Karpas-422 (cell line): ENCODE measurements around the gene LIPA. TPM values are rescaled to one million over a fixed set of nuclear protein-coding genes. Genes with fewer than 3 reads are reported as not detected.

Experiments
- DNase-seq: peaks from one replicate; pipeline ENCODE4 v3.0.0-alpha.2; 2015
- H2AFZ ChIP-seq: fragments of 200-600 bp; sonication (generic); 2 replicates; pipeline ENCODE4 v1.6.1; 2014; ENCODE audit warnings: antibody characterized with exemption, low read length, mixed read lengths
- H3K27ac ChIP-seq: fragments of 200-600 bp; sonication (generic); 2 replicates; pipeline ENCODE4 v1.5.1; 2014; ENCODE audit warnings: mild to moderate bottlenecking, low read length, moderate library complexity
- H3K27me3 ChIP-seq: fragments of 200-600 bp; sonication (generic); 2 replicates; pipeline ENCODE4 v1.6.1; 2014; ENCODE audit warnings: low read length, mixed read lengths
- H3K36me3 ChIP-seq: fragments of 200-600 bp; sonication (generic); 2 replicates; pipeline ENCODE4 v1.6.1; 2014; ENCODE audit warnings: low read length, mixed read lengths; ENCODE audit not compliant: insufficient read depth
- H3K4me1 ChIP-seq: fragments of 200-600 bp; sonication (generic); 2 replicates; pipeline ENCODE4 v1.6.1; 2014; ENCODE audit warnings: mild to moderate bottlenecking, low read length, mixed read lengths
- H3K4me2 ChIP-seq: fragments of 200-600 bp; sonication (generic); 2 replicates; pipeline ENCODE4 v1.6.1; 2014; ENCODE audit warnings: low read length, low read depth, mild to moderate bottlenecking; ENCODE audit not compliant: poor library complexity, severe bottlenecking
- H3K4me3 ChIP-seq: fragments of 200-600 bp; sonication (generic); 2 replicates; pipeline ENCODE4 v1.5.1; 2014; ENCODE audit warnings: mild to moderate bottlenecking, antibody characterized with exemption, low read length, mixed read lengths
- H3K79me2 ChIP-seq: fragments of 200-600 bp; sonication (generic); 2 replicates; pipeline ENCODE4 v1.6.1; 2014; ENCODE audit warnings: mild to moderate bottlenecking, low read length, mixed read lengths
- H3K9ac ChIP-seq: fragments of 200-600 bp; sonication (generic); 2 replicates; pipeline ENCODE4 v1.6.0; 2014; ENCODE audit warnings: low read length
- H3K9me2 ChIP-seq: fragments of 200-600 bp; sonication (generic), shearing (Covaris generic); replicated peaks from 2 replicates; pipeline ENCODE4 v1.6.0; 2014; ENCODE audit warnings: mild to moderate bottlenecking, low read length, moderate library complexity; ENCODE audit not compliant: insufficient read depth
- H3K9me3 ChIP-seq: fragments of 300-700, 200-600 bp; sonication (generic); 2 replicates; pipeline ENCODE4 v1.6.1; 2014; ENCODE audit warnings: low read length, mixed read lengths
- H4K20me1 ChIP-seq: fragments of 200-600 bp; sonication (generic); 2 replicates; pipeline ENCODE4 v1.6.1; 2014; ENCODE audit warnings: mild to moderate bottlenecking, antibody characterized with exemption, low read length, low read depth; ENCODE audit not compliant: insufficient read depth
- total RNA-seq: library from RNA; depleted of rRNA; stranded (reverse); fragments of >200 nt; shearing (Covaris generic); gene quantifications from 2 replicates; pipeline ENCODE4 v1.2.3, GENCODE V29; 2014; ENCODE audit warnings: low replicate concordance

LIPA gene
- total RNA-seq, 1 experiment from 2014 or later, result 20.9 TPM

- no peak overlapping the region for H3K4me2 ChIP-seq
Observed at GRCh38 chr10:89241486-89242344, 9.9 kb downstream of the LIPA start.

GRCh38 chr10:89241026-89241425 lies 10.5 kb downstream of the LIPA start:
- H3K36me3 ChIP-seq, result no peaks in the 10 kb centered on the region
- H2AFZ ChIP-seq, result no peak overlapping the region
- H3K9me3 ChIP-seq, result no peaks in the 10 kb centered on the region
- H3K4me3 ChIP-seq, result no peak overlapping the region
- H3K79me2 ChIP-seq, result no peaks in the 10 kb centered on the region
- H3K9ac ChIP-seq, result no peak overlapping the region
- no peak for DNase-seq
- H3K27me3 ChIP-seq, result no peaks in the 10 kb centered on the region
- no peaks in the 10 kb centered on the region for H3K9me2 ChIP-seq
- no peak overlapping the region for H3K4me2 ChIP-seq
- H3K4me1 ChIP-seq, result peaks cover 8% of the 10 kb centered on the region
- no peaks in the 10 kb centered on the region for H4K20me1 ChIP-seq
- H3K27ac ChIP-seq, result no peak overlapping the region

More at GRCh38 chr10:89241486-89242344, 9.9 kb downstream of the LIPA start:
- Histone ChIP-seq H3K4me1 (peaks cover 8% of the 10 kb centered on the region), H3K27ac (no peak overlapping the region), H2AFZ (no peak overlapping the region), H4K20me1 (no peaks in the 10 kb centered on the region), H3K9me2 (no peaks in the 10 kb centered on the region), H3K79me2 (no peaks in the 10 kb centered on the region), H3K27me3 (no peaks in the 10 kb centered on the region), H3K9me3 (no peaks in the 10 kb centered on the region), H3K36me3 (no peaks in the 10 kb centered on the region), H3K4me3 (no peak overlapping the region), H3K9ac (no peak overlapping the region)
- no peak for DNase-seq

DNA sequence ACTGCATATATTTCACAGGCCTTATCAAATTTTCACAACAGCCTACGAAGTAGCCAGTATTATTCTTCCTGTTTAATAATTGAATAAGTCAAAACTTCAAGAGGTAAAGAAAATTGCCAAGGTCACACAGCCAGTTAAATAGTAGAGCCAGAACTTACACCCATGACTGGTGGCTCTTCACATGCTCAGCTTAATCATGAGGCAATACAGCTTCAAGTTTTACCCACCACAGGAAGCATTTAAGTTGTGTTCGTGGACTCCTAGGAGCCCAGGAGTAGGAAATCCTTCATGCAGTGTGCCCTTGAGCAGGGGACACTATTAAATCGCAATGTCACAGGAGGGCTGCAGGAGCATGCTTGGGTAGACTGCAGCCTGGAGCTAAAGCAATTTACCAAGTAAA lies 11.1 kb downstream of the LIPA start:
- Histone ChIP-seq H4K20me1 (no peaks in the 10 kb centered on the region), H3K4me1 (peaks cover 3% of the 10 kb centered on the region), H3K4me2 (no peak overlapping the region)

DNA sequence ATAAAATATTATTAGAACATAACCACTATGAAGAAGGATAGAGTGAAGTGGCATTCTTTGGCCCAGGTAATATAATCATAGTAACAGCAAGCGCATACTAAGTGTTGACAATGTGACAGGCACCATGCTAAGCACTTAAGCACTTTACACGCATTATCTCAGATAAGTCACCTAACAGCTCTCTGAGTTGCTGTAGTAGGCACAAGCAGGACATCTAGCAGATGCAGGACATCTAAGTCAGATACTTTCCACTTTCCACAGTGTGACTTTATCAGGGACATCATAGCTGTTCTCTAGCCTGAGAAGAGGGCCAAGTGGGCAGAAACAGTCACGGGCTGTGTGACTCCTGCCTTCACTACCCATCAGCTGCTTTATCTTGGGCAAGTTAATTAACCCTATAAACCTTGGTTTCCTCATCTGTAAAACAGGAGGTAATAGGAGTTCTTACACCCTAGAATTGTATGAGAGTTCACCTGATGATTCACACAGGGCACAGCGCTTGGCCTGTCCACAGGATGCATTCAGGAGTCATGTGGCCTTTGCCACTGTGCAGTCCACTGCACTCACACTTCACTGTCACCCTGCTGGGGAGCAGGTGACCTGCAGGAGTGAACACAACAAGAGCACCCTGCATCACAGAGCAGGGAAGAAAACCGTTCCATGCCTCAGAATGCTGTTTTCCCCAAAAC lies 12.5 kb downstream of the LIPA start:
- no peak overlapping the region for H3K4me2 ChIP-seq
- no peaks in the 10 kb centered on the region for H4K20me1 ChIP-seq
- no peak overlapping the region for H2AFZ ChIP-seq
- H3K36me3 ChIP-seq, result no peaks in the 10 kb centered on the region
- no peaks in the 10 kb centered on the region for H3K9me2 ChIP-seq
- no peak overlapping the region for H3K27ac ChIP-seq
- H3K4me1 ChIP-seq, result no peaks in the 10 kb centered on the region
- no peaks in the 10 kb centered on the region for H3K9me3 ChIP-seq
- DNase-seq, result no peak
- H3K79me2 ChIP-seq, result no peaks in the 10 kb centered on the region
- H3K4me3 ChIP-seq, result no peak overlapping the region
- H3K27me3 ChIP-seq, result no peaks in the 10 kb centered on the region
- H3K9ac ChIP-seq, result no peak overlapping the region

More for the DNA sequence above, 11.1 kb downstream of the LIPA start:
- no peak overlapping the region for H3K9ac ChIP-seq
- H3K36me3 ChIP-seq, result no peaks in the 10 kb centered on the region
- H3K27me3 ChIP-seq, result no peaks in the 10 kb centered on the region
- H3K27ac ChIP-seq, result no peak overlapping the region
- no peaks in the 10 kb centered on the region for H3K9me2 ChIP-seq
- H3K9me3 ChIP-seq, result no peaks in the 10 kb centered on the region
- no peak for DNase-seq
- H2AFZ ChIP-seq, result no peak overlapping the region
- no peaks in the 10 kb centered on the region for H3K79me2 ChIP-seq
- no peak overlapping the region for H3K4me3 ChIP-seq

- no peaks in the 10 kb centered on the region for H3K79me2 ChIP-seq
- H3K9me3 ChIP-seq, result no peaks in the 10 kb centered on the region
- H3K4me1 ChIP-seq, result no peaks in the 10 kb centered on the region
Observed at GRCh38 chr10:89237849-89238248, 13.7 kb downstream of the LIPA start.

DNA sequence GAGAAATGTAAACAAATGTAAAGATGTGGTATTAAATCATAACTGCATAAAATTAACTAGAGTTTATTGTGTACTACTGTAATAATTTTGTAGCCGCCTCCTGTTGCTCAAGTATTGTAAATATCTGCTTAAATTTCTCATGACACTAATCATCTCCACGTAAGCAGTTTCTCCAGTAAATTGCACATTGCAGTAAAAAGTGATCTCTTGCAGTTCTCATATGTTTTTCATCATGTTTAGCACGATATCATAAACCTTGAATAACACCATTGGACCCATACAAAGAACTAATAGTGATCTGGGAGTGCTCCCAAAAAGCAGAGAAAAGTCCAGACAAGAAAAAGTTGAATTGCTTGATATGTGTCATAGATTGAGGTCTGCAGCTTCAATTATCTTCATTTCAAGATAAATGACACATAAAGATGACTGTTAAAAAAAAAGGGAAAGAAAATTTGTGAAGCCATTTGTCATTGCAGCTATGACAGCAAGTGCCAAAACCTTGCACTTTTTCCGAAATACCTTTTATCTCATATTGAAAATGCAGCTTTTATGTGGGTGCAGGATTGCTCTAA lies 15.3 kb downstream of the LIPA start:
- Histone ChIP-seq H3K79me2 (no peaks in the 10 kb centered on the region), H3K4me3 (no peak overlapping the region), H3K4me2 (no peak overlapping the region), H3K36me3 (no peaks in the 10 kb centered on the region), H2AFZ (no peak overlapping the region), H3K9ac (no peak overlapping the region), H3K9me3 (no peaks in the 10 kb centered on the region), H3K9me2 (no peaks in the 10 kb centered on the region), H3K27me3 (no peaks in the 10 kb centered on the region), H4K20me1 (no peaks in the 10 kb centered on the region), H3K27ac (no peak overlapping the region), H3K4me1 (no peaks in the 10 kb centered on the region)
- DNase-seq, result no peak

More at GRCh38 chr10:89237849-89238248, 13.7 kb downstream of the LIPA start:
- no peaks in the 10 kb centered on the region for H3K27me3 ChIP-seq
- no peak overlapping the region for H3K4me2 ChIP-seq
- H3K4me3 ChIP-seq, result no peak overlapping the region
- no peak overlapping the region for H2AFZ ChIP-seq
- no peak overlapping the region for H3K9ac ChIP-seq
- H3K27ac ChIP-seq, result no peak overlapping the region
- H4K20me1 ChIP-seq, result no peaks in the 10 kb centered on the region
- no peak for DNase-seq
- H3K36me3 ChIP-seq, result no peaks in the 10 kb centered on the region
- H3K9me2 ChIP-seq, result no peaks in the 10 kb centered on the region

GRCh38 chr10:89235073-89235798 lies 16.3 kb downstream of the LIPA start:
- H3K9ac ChIP-seq, result no peak overlapping the region
- H2AFZ ChIP-seq, result no peak overlapping the region
- no peaks in the 10 kb centered on the region for H3K9me2 ChIP-seq
- no peaks in the 10 kb centered on the region for H3K9me3 ChIP-seq
- H3K36me3 ChIP-seq, result no peaks in the 10 kb centered on the region
- no peak overlapping the region for H3K4me3 ChIP-seq
- no peaks in the 10 kb centered on the region for H3K79me2 ChIP-seq
- no peak overlapping the region for H3K4me2 ChIP-seq
- H3K27ac ChIP-seq, result no peak overlapping the region
- DNase-seq, result no peak
- no peaks in the 10 kb centered on the region for H3K4me1 ChIP-seq
- no peaks in the 10 kb centered on the region for H4K20me1 ChIP-seq
- H3K27me3 ChIP-seq, result no peaks in the 10 kb centered on the region

DNA sequence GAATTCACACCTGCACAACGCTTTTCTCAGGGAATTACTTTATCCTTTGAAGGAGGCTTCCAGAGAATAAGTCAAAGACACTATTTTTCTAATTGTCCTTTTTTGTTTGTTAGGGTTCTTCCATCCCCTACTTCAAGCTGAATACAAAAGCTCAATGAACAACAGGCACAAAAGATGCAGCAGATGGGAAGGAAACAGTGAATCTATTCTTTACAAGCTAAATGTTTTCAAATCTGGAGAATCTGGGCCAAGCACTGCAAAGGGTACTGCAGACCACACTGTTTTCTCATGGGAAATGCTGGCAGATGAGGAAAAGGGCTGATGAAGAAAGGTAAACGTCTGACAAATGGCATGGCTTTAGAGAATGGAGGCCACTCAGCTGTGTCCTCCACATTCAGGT lies 18.5 kb downstream of the LIPA start:
- Histone ChIP-seq H3K9ac (no peak overlapping the region), H3K9me3 (no peaks in the 10 kb centered on the region), H2AFZ (no peak overlapping the region), H3K27me3 (no peaks in the 10 kb centered on the region), H3K79me2 (no peaks in the 10 kb centered on the region), H3K4me3 (no peak overlapping the region), H3K36me3 (no peaks in the 10 kb centered on the region), H3K27ac (no peak overlapping the region), H4K20me1 (no peaks in the 10 kb centered on the region), H3K9me2 (no peaks in the 10 kb centered on the region), H3K4me1 (no peaks in the 10 kb centered on the region), H3K4me2 (no peak overlapping the region)
- DNase-seq, result no peak
